Kidney (tissue), 14 donors: ENCODE data around the gene CCDC188. TPM values are rescaled to one million over a fixed set of nuclear protein-coding genes. Genes with fewer than 3 reads are reported as not detected.

Experiments used
- DNase-seq, 5 donors: peaks; one replicate each; pipeline ENCODE4 v3.0.0-alpha.2; 2013 to 2020
- FAIRE-seq: peaks from 2 replicates; lab custom pipeline; 2012; peaks lifted over from hg19 to GRCh38; lab: Jason Lieb, UNC
- H3K27ac ChIP-seq, 2 donors: one replicate each; pipeline ENCODE4 v1.7.0; 2013; ENCODE audit warnings: low read depth in 2 of 2, low read length in 2 of 2, inconsistent platforms in 1 of 2
- H3K27me3 ChIP-seq: one replicate; pipeline ENCODE4 v1.7.1; 2013; ENCODE audit warnings: low read length, inconsistent platforms; ENCODE audit not compliant: control insufficient read depth, insufficient read depth
- H3K36me3 ChIP-seq, 3 donors: one replicate each; pipeline versions ENCODE4 v1.7.0 to v1.7.1; 2013; ENCODE audit warnings: low read length in 3 of 3, control low read depth in 1 of 3, inconsistent platforms in 1 of 3; ENCODE audit not compliant: insufficient read depth in 3 of 3, control insufficient read depth in 2 of 3
- H3K4me1 ChIP-seq, 3 donors: one replicate each; pipeline versions ENCODE4 v1.7.0 to v1.7.1; 2013; ENCODE audit warnings: low read length in 3 of 3, inconsistent platforms in 1 of 3, low read depth in 1 of 3; ENCODE audit not compliant: control insufficient read depth in 2 of 3, insufficient read depth in 2 of 3
- H3K4me3 ChIP-seq, 3 donors: one replicate each; pipeline versions ENCODE4 v1.7.0 to v1.8.1; 2013; ENCODE audit warnings: low read length in 3 of 3, control low read depth in 1 of 3, inconsistent platforms in 1 of 3
- H3K9ac ChIP-seq, 3 donors: one replicate each; pipeline versions ENCODE4 v1.7.0 to v1.7.1; 2013; ENCODE audit warnings: low read length in 3 of 3, control low read depth in 1 of 3, inconsistent platforms in 1 of 3
- H3K9me3 ChIP-seq, 3 donors: one replicate each; pipeline versions ENCODE4 v1.7.0 to v1.7.1; 2013; ENCODE audit warnings: low read length in 3 of 3, control low read depth in 1 of 3, inconsistent platforms in 1 of 3; ENCODE audit not compliant: control insufficient read depth in 2 of 3, insufficient read depth in 1 of 3
- CTCF ChIP-seq: IDR thresholded peaks from 3 replicates; pipeline ENCODE4 v1.5.1; 2012; ENCODE audit warnings: mild to moderate bottlenecking, moderate library complexity, borderline replicate concordance; ENCODE audit not compliant: insufficient read depth; ENCODE audit errors: extremely low read depth
- intact Hi-C: fragments of 100-400 bp; cut with DNase I; formaldehyde crosslinking; loops from one replicate; pipeline ENCODE4 v1.11.1; 2022
- polyA plus RNA-seq: library from polyadenylated mRNA; stranded (reverse); fragments of 350-450 nt; fragmentation: Illumina TruSeq; extraction: RNeasy Lipid Tissue Mini Kit (QIAGEN cat#74804); gene quantifications from one replicate; pipeline ENCODE4 v1.2.3, GENCODE V29; 2014; ENCODE audit warnings: low read depth, low replicate concordance; ENCODE audit not compliant: insufficient read depth
- total RNA-seq: library from RNA; stranded (reverse); fragmentation: NEBNext Ultra II Directional; extraction: Animal tissue kit (Norgen Biotek cat#: 25700); gene quantifications from one replicate; pipeline ENCODE4 v1.2.1, GENCODE V29; 2021
- donor health status: control.
- donor health status: control.
- donor health status: control.
- donor health status: control.
- donor health status: control.
- donor health status: DM: yes; HTN: yes; CAD: no.
- donor health status: Normal renal cell carcinoma (clear cell type).

The CCDC188 gene
- total and polyA plus RNA-seq, 2 donors from 2014 or later, result 0.54 to 2.8 TPM

GRCh38 chr22:20121856-20122415 lies 28.9 kb downstream of the CCDC188 start:
- Histone ChIP-seq H3K27ac (no peak overlapping the region), H3K4me1 (peaks cover 0 to 9% (median 4%) of the 10 kb centered on the region in 3 donors), H3K27me3 (no peaks in the 10 kb centered on the region), H3K36me3 (peaks cover 0 to 21% (median 10%) of the 10 kb centered on the region in 3 donors), H3K9me3 (no peaks in the 10 kb centered on the region), H3K9ac (no peak overlapping the region), H3K4me3 (no peak overlapping the region)
- peak in 1 of 5 donors; percentile 61 for DNase-seq
- intact Hi-C loops, result no loop called here
- TF ChIP-seq CTCF, result no peak
- no peak for FAIRE-seq

DNA sequence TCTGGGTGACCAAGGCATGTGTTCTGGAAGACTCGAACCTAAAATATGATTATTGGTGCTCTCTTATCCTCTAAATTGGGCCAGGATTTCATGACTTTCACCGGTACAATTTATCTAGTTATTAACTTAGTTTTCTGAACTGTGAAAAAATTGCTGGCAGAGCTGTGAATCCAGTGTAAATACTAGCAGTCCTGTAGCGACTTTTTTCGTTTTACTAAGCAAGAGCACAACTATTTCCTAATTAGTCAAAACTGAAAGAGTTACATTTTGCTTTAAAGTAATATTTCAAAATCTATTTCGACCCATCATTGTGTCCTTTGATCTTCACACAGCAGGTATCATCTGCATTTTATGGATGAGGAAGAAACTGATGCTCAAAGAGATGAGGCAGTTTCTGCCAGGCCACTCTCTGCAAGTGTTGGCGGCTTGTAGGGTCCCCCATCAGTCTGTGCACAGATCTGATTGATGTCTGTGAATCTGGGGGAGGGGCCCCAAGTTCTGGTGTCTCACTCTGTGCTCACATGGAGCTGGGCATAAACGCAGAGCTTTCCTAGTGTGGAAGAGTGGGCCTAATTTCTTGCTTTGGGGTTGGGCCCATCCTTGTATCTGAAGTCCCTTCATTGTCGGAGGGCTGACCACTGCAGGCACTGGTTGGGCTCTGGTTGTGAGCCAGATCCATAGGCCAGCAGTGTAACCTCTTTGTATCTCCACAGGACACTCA lies 32.4 kb downstream of the CCDC188 start:
- DNase-seq, result peak in 1 of 5 donors; percentile 28
- H3K27ac ChIP-seq, result no peak overlapping the region
- intact Hi-C loops, result loop anchor here (10.0 kb wide), 1 partner anchor 94 kb away; the partner anchor contains the start of gene TANGO2
- peak overlapping the region; percentile 57 to 82 (median 79) for H3K4me3 ChIP-seq
- H3K36me3 ChIP-seq, result peaks cover 0 to 9% (median 9%) of the 10 kb centered on the region in 3 donors
- H3K9ac ChIP-seq, result peak overlapping the region; percentile 62 to 74 (median 62)
- H3K9me3 ChIP-seq, result no peaks in the 10 kb centered on the region
- no peak for FAIRE-seq
- no peaks in the 10 kb centered on the region for H3K27me3 ChIP-seq
- H3K4me1 ChIP-seq, result peaks cover 0 to 18% (median 4%) of the 10 kb centered on the region in 3 donors
- no peak for TF ChIP-seq CTCF

- Histone ChIP-seq H3K9me3 (no peaks in the 10 kb centered on the region), H3K36me3 (peaks cover 0 to 14% (median 9%) of the 10 kb centered on the region in 3 donors), H3K4me1 (peaks cover 0 to 18% (median 4%) of the 10 kb centered on the region in 3 donors), H3K9ac (peak overlapping the region; percentile 62 to 74 (median 62)), H3K27me3 (no peaks in the 10 kb centered on the region), H3K27ac (no peak overlapping the region), H3K4me3 (peak overlapping the region; percentile 57 to 82 (median 79))
- FAIRE-seq (no peak), DNase-seq (peak in 4 of 5 donors; percentile 35 to 88 (median 63))
- no peak for TF ChIP-seq CTCF
- intact Hi-C loops, result loop anchor here (10.0 kb wide), 1 partner anchor 93 kb away; the partner anchor contains the start of gene TANGO2
Observed at GRCh38 chr22:20117633-20118299, 33.1 kb downstream of the CCDC188 start.
